GM08714 (cell line): Measurements from ENCODE around the gene SAMD11.
"Not testable (repeated sequence)": the region's sequence is repeated elsewhere in the genome, so short reads cannot be mapped to it uniquely, and the experiment has no call there.

Experiments
- H3K4me3 ChIP-seq: fragments of 200-500 bp; sonication (Bioruptor generic); 2 replicates; pipeline ENCODE4 v1.5.1; 2014; ENCODE audit warnings: mild to moderate bottlenecking, low read length, inconsistent platforms
- ZNF274 ChIP-seq: IDR thresholded peaks from 2 replicates; pipeline ENCODE4 v1.6.1; 2012; ENCODE audit warnings: mild to moderate bottlenecking, low read depth, low read length

The SAMD11 gene

DNA sequence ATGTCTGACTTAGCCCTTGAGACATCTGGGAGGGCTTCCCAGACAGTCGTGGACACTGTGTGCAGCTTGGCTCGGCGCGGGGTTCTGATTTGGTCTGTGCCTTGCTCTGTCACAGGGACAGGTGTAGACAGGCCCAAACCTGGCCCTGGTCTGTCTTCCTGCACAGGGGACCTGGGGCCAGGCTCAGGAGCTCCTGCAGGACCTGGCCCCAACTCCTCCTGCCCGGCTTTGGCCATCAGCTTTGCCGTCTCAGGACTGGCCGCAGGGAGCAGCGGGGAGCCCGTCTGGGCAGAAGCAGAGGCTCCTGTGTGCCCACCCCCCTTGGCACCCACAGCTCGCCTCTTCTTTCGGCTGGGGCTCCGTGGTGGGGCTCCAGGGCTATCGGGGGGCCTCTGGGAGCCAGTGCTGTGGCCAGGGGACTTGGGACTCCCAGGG, 56.4 kb downstream of the SAMD11 start:
- H3K4me3 ChIP-seq = no peak overlapping the region
- TF ChIP-seq ZNF274 = no peak

DNA sequence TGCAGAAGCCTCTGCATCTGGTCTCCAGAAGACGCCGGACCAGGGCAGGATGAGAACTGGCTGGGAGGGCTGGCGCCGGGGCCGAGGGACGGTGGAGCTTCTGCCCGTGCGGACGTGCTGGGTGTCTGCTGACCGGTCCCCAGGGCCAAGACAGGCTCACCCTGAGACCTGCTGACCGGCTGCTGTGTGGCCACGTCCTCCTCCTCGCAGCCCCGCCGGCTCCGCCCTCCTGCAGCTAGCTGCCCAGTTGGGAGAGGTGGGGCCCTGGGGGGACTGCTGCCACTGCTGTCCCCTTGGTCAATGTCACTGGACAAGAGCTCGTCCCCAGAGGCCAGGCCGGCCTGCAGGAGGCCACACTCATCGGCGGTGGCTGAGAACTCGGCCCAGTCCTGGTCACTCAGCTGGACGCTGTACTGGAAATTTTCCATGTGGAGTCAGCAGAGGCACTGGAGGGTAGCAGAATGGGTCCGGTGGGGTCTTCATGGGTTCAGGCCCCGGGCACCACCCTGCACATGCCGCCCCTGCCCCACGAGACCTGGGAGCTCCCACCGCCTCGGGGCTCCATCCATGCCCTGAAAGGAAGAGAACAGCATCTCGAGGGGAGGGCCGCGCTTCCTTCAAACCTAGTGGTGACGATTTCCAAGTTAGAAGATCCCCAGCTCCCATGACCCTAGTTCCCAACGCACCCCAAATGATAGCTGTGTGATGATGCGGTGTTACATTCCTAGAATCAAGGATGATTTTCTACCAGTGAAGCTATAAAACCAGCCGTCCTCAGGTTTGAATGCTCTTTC, 57.1 kb downstream of the SAMD11 start:
- no peak for TF ChIP-seq ZNF274
- no peak overlapping the region for H3K4me3 ChIP-seq

GRCh38 chr1:981491-981954, 57.8 kb downstream of the SAMD11 start:
- no peak overlapping the region for H3K4me3 ChIP-seq
- TF ChIP-seq ZNF274 = no peak

GRCh38 chr1:981955-982558, 58.3 kb downstream of the SAMD11 start, which contains the start of gene PERM1:
TSS of gene PERM1 (minus strand) at chr1:982093. CDS start at chr1:981029, 1,064 bp downstream.
- no peak within 1 kb of the TSS for H3K4me3 ChIP-seq
- TF ChIP-seq ZNF274 = no peak

DNA sequence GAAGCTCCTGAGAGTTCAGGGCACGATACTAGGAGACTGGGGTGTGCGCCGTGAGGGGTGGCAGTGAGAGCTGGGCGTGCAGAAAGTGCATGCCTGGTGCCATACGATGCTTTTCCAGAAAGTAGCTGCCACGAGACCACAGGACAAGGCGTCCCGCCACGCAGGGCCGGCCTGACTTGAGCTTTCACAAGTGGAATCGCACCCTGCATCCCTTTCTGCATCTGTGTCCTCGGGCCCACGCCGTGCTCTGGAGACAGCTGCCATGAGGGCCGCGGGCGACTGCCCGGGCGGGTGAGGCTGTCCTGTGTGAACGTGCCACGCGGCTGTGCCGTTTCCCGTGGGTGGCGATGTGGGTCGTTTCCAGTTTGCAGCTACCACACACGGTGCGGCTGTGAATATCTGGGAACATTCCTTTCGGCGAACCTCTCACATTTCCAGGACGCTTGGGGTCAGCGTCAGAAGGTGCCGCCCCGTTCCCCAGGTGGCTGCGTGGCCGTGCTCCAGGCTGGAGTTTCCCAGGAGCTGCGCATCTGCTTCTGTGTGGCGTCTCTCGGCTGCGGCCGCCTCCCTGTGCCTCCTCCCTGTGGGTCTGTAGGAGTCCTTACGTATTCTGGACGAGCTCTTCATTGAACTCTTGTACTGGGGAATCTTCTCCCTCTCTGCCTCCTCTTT, 59.2 kb downstream of the SAMD11 start:
- no peak for TF ChIP-seq ZNF274
- no peak overlapping the region for H3K4me3 ChIP-seq

- TF ChIP-seq ZNF274 = no peak
- no peak overlapping the region for H3K4me3 ChIP-seq
These were observed 60.2 kb downstream of the SAMD11 start for GRCh38 chr1:983798-984475.

- no peak for TF ChIP-seq ZNF274
- H3K4me3 ChIP-seq = no peak overlapping the region
These were observed 60.7 kb downstream of the SAMD11 start for GRCh38 chr1:984476-984814.

- TF ChIP-seq ZNF274 = no peak
- H3K4me3 ChIP-seq = no peak overlapping the region
These were observed 61.4 kb downstream of the SAMD11 start for GRCh38 chr1:985126-985525.

GRCh38 chr1:988061-988460, 64.3 kb downstream of the SAMD11 start:
- H3K4me3 ChIP-seq = not testable (repeated sequence)

- H3K4me3 ChIP-seq = not testable (repeated sequence)
These were observed 67.6 kb downstream of the SAMD11 start for GRCh38 chr1:991275-991674.

GRCh38 chr1:991895-992294, 68.2 kb downstream of the SAMD11 start:
- H3K4me3 ChIP-seq = no peak overlapping the region
- no peak for TF ChIP-seq ZNF274

DNA sequence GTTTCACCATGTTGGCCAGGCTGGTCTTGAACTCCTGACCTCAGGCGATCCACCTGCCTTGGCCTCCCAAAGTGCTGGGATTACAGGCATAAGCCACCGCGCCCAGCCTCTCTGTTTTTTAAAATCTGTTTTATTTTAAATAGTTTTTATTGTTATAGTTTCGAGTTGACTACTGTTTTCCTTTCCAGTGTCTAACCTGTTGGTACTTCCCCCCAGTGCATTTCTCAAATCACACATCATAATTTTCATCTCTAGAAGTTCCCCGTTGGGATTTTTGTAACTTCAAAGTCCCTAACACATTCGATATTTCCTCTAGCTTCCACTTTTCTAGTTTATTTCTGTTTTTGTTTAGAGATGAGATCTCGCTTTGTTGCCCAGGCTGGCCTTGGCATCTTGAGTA, 68.6 kb downstream of the SAMD11 start:
- TF ChIP-seq ZNF274 = no peak
- no peak overlapping the region for H3K4me3 ChIP-seq

DNA sequence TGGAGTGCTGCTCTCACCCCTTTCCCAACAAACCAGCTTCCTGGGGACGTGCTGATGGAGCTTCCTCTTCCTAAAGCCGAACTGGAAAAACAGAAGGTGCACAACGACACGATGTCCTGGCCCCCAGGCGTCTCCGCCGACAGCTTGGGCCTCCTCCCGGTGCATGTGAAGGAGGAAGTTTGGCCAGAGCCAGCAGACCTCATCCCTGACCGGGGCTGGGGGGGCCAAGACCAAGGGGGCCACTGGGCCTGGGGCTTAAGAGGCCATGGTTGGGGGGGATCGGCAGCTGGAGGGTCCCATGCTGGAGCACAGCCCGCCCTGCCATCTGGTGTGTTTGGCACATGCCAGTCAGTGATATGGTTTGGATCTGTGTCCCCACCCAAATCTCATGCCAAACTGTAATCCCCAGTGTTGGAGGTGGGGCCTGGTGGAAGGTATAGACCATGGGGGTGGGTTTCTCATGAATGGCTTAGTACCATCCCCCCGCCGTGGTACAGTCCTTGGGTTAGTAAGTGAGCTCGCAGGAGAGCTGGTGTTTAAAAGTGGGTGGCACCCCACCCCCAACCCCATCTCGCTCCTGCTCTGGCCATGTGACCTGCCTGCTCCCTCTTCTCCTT, 69.8 kb downstream of the SAMD11 start:
- TF ChIP-seq ZNF274 = no peak
- H3K4me3 ChIP-seq = no peak overlapping the region
